Stimulated activated CD8-positive, alpha-beta memory T cell treated with anti-CD3 and anti-CD28 coated beads, Interleukin-4, amount 100 ng/mL, for 1 hour (primary cell): ENCODE results near the gene SPA17.

Source experiments
- DNase-seq, 2 donors: peaks; one replicate each; pipeline ENCODE4 v3.0.0-alpha.2; 2020; ENCODE audit warnings: low read depth in 2 of 2, low spot score in 1 of 2

The SPA17 gene

DNA sequence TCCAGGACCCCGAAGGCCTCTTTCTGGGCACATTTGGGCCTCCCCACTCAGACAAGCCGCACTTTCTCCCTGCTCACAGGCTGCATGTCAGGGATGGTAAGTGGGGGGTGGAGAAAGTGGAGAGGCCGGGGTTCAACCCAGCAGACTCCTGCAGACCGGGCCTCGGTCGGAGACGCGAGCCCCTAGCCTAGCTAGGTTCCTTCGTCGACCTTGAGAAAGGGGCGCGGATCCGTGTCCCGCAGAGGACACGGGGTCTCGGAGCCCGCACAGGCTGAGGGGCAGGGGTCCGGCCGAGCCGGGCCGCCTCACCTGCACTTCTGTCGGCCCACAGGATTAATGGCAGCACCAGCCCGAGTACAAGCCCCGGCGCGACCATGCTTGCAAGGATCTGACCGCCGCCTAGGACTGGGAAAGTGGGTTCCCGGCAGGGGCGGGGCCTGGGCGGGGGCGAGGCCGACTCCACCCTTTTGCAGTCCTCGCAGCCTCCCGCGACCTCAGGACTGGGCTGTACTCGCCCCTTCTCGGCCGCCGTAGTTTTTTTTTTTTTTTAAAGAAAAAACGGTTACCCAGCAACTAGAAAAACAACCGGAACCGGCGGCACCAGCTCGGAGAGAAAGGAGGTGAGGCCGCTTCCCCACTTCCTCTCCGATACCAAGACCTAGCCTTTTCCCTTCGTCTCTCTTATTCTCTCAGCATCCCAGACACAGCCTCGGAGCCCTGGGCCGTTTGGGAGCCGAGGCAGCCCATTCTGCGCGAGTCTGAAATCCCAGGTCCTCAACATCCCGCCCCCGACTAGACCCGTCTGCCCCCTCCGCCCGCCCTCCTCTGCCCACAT lies at the start of gene SPA17, which contains the start of gene SIAE:
Gene SPA17 (plus strand): TSS at position 572 of the 835 bp plus-strand sequence. CDS start 1,361 bp downstream, outside the sequence.
Gene SIAE (minus strand): TSS at position 407 of the 835 bp plus-strand sequence. CDS start 31 bp downstream, at position 376.
- DNase-seq = peak; percentile 53 to 70

DNA sequence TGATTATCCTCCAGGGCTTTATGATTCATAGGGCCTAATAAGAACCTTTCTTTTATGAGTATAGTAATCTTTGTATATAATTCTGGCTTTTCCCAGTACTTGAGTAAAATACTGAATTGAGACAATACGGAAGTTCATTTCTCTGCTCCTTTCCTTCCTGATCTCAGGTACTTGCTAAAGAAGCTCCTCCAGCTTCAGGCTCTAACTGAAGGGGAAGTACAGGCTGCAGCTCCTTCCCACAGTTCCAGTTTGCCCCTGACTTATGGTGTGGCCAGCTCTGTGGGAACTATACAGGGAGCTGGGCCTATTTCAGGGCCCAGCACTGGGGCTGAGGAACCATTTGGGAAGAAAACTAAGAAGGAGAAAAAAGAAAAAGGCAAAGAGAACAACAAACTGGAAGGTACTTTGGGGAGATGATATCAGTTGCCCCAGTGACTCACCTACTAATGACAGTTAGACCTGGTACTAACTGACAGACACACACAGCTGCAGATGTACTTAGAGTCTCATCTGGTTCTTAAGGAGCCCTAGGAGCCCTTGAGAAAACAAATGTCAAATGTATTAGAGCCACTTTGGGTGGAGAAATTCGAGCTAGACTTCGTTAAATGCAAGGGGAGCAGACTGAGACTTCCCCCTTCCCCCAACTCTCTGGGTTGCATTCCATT lies 48.1 kb upstream of the SPA17 start:
- DNase-seq = no peak

DNA sequence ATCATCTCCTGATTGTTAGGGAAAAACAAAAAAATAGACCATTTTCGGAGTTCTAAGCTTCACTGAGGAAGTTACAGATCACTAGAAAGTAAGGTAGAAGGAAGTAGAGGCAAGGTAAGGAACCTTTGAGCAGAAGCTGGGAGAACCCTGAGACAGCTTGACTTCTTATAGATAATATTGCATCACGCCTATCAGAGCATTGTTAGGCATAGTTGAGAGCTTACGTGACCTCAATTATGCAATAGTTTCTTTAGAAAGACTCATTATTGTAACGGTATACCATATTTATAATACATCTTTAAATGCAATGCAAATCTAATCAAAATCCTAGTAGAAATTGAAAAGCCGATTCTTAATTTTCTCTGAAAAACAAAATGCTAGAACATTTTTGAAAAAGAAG lies 46.2 kb upstream of the SPA17 start:
- DNase-seq = no peak

DNA sequence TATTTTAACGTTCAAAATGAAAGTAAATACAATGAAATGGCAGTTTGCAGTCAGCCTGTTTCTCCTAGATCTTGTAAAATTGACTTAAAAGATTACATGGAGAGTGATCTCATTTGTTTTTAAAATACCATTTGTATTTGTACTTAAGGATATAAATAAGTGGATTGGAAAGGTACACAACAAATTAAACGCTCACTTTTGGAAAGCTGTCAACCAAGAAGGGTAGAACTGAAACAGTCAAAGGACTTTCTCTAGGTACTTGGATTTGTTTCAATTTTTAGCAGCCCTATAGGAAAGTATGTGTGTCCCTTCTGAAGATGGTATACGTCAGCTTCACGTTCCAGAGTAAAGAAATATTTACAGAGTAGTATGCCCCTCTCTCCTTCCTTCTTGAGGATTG lies 43.7 kb upstream of the SPA17 start:
- DNase-seq = no peak

DNA sequence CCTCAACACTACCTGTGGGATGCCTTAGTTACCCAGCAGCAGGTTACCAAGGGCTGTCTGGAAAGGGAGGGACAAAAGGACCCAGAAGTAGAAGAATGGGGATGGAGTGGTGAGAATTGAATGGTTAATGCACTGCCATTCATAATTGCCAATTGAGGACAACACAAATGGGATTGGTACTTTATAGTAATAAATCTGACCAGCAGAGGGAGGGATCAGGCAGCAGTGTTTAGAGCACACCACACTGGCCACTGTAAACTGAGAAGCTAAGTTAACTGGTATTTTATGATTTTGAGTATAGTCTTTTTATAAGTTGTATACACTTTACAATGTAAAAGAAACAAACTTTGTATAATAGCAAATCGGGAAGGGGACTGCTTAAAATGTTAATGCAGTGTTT lies 40.3 kb upstream of the SPA17 start:
- no peak for DNase-seq

DNA sequence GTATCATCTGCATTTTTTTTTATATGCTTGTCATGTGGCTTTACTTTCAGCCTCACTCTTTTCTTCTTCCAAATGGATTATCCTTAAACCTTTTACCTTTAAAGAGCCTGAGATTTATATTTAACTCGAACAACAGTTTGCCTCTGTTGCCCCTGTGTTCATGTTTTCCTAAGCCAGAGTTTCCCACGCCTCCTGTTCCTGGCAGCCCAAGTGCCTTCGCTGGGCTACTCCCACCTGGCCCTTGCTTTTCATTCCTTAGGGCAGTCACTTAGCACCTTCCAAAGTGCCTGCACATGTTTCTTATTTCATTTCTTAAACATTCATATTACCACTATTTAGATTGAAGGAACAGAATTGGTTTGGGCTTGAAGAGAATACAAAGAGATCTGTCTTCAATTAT lies 37.8 kb upstream of the SPA17 start:
- DNase-seq = no peak

DNA sequence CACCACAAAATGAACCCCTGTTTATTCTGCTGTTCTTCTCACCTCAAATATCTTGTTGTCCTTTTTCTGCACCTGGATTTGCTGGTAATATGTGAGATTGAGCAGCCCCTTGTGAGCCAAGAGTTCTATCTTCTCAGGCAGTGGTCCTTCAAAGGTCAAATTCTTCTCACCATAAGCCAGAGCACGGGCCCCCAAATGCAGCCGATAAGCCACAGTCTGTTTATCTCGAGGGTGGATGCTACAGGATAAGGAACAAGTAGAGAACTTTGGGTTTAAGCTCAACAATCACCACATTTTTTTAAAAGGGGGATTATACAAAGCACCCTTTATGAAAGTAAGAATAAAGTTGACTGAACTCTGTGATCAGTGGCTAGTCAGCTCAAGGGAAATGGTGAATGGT lies 35.2 kb upstream of the SPA17 start:
- DNase-seq = no peak

DNA sequence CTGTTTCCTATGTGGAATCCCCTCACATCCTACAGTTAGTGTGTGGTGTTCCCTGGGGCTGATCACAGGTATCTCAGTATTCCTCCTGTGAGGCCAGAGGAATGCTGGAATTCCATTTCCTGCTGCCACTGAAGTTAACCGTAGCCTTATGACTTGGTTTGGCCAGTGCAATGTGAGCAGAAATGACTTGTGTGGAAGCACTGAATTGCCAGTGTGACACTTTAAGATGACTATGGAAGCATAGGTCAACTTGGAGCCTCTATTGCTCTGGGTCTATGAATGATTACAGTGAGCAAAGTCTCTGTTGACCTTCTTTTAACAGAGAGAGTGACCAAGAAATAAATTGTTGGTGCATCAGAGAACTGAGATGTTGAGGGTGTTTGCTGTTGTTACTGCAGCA lies 34.5 kb upstream of the SPA17 start:
- no peak for DNase-seq

DNA sequence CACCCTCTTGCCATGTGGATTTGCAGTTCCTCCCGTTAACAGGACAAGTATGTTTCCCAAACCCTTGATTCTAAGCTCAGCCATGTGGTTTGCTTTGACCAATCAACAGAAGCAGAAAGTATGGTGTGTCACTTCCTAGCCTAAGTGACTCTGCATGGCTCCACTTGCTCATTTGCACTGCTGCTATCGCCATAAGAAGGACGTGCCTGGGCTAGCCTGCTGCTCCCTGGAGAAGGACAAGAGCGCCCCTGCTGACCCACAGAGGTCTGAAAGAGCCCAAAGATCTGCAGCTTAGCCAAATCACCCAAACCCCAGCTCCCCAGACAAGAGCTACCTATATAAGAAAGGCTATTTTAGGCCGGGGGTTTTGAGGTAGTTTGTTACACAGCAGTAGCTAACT lies 33.0 kb upstream of the SPA17 start:
- DNase-seq = no peak

DNA sequence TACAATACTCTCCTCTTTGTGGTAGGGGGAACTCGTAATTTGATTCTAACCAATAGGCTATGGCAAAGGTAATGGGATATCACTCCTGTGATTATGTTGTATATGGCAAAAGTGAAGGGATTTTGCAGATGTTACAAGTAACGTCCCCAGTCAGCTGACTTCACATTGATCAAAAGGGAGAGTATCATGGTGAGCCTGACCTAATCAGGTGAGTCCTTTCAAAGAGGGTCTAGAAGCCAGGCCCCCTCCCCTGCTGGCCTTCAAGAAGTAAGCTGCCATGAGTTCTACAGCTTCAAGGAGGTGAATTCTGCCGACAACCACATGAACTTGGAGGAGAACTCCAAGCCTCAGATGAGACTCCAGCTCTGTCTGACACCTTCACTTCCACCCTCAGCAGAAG lies 31.1 kb upstream of the SPA17 start:
- no peak for DNase-seq

DNA sequence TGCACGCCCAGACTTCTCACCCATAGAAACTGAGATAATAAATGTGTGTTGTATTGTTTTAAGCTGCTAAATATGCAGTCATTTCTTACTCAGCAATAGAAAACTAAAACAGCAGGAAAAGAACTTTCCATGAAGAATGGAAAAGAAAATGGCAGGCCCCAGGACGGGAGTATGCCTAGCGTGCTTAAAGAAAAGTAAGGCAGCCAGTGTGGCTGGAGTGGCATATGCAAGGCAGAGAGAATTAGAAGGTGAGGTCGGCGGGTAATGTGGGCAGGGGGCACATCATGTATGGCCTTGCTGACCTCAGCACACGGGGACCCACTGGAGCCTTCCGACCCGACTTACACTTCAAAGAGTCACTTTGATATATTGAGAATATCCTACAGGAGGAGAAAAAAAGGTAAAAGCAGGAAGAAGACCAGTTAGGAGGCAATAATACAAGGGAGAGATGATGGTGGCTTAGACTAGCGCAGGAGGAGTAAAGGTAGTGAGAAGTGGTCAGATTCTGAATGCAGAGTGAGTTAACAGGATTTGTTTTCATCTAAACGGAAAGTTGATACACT lies 30.6 kb upstream of the SPA17 start:
- no peak for DNase-seq

DNA sequence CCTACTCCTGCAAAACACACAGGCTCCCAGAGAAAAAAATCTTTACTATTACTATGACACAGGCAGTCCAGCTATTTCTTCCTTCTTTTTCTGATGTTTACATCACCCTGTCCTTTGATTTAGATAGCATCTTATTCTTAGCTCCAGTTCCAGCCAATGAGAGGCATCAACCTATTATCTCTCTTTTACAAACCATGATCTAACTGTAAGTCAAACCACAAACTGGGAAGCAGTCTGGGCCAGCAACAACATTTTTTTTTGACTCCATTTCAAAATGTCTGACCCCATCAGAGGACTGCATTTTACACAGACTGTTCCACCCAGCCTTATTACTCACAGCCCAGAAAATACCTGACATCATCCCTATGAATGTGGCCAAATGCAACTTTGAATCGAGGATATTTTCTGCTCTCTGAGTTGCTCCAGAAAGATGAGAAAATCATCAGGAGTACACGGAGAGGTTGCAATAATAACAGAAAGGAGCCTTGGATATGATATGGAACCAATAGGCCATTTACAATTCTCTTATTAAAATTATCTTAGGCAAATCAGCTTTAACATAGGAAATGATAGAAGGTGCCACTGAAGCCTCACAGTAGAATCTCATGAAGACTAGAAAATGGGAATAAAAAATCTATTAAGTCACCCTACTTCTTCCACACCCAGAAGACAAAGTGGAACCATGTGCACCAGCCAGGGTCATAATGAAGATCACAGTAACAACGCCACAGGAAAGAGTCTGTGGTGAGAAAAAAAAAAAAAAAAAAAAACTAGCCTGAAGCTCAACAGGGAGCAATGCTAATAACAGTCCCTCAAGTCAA lies 29.9 kb upstream of the SPA17 start:
- no peak for DNase-seq

DNA sequence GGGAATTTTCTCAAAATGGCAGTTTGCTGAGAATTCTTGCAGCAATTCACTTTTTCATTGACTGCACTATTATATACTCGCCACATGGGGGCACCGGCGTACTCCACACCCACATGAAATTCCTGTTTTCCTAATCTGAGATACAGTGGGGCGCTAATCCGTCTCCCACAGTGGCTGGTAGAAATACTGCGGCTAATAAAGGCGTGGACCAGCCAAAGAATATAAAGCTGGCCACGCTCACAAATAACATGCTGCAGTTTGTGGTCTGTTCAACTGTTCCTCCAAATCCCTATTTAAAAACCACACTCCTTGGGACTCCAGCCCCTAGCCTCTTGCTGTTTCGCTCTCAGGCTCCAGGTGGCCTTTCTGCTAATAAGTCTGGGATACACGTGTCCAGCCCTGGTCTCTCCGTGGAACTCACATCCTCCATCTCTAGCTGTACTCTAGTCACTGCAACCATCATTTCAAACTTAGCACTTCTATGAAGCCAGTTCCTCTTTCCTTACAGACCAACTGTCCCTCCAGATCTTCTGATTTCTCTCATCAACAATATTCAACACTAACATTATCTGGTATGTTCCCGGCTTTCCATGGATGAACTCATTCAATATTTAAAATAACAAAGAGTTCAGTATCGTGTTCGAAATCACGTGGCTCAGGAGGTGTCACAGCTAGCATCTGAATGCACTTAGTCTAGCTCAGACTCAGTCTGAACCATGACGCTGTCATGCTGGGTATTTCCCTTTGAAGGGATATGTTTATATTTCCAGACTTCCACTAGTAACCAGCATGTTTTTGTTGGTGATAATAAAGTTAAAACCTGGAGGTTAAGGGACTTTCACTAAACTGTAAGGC lies 29.1 kb upstream of the SPA17 start:
- no peak for DNase-seq

DNA sequence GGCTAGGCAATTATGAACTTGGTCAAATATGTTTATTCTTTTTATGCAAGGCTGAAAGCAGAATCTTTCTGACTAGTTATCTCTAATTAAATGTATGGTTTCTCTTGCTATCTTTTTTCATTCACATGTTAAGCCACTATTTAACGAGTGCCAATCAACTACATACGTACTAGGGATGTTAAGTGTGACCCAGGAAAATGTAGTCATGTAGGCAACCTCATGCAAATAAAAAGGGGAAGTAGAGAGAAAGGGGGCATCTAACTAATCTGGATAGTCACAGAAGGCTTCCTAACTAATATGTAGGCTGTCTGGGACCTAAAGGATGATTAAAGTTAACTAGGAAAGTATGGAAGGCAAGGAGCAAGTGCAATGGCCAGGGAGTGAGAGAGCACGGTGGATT lies 27.6 kb upstream of the SPA17 start:
- DNase-seq = no peak

DNA sequence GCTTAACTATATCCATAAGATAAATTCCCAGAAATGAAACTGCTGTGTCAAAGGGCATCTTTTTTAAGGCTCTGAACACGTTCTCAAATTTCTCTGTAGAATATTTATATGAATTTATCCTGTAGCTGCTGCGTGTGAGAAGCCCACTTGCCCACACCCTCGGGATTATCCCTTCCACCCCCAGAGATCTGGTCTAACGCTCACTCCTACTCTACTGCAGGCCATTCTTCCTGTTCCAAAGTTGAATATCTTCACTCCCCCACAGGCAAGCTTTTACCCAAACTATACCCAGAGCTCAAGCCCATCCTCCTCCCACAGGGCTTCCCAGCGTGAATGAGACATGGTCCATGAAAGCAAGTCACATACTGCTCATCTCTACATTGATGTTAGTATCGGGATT lies 25.1 kb upstream of the SPA17 start:
- DNase-seq = no peak

DNA sequence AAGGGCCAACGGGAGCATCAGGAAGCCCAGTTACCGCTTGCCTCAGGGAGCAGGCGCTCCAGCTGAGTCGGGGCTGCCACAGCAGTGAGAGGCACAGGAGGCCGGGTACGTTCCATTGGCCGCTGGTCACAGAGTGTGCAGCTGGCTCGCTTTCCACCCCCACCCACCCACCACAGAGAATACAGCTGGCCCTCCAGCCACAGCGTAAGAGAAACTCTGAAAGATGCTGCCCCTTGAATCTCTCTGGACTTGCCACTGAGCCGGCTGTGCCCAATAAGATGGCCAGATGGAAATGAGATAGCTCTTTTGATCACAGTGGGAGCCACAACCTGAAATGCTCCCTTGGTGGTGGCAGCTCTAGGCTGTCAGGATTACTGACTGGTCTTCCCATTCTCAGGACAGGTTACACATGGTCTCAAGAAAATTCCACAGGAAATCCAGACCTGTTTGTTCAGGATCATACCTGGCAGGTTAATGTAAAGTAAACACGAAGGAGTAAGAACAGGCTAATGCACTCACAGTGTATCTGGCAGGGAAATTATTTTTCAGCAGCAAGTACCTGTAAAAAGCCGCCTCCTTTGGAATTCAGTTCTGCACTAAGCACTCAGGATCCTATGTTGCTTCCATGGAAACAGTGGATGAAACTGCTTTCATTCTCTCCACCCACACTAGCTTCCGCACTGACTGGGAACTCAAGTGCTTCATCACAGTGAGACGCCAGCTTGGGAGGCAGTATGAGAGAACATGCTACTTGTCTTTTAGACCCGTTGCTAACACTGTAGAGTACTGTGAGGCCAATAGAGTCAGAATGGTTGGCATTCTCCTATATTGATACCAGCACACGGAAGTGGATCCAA lies 16.7 kb upstream of the SPA17 start:
- DNase-seq = no peak

DNA sequence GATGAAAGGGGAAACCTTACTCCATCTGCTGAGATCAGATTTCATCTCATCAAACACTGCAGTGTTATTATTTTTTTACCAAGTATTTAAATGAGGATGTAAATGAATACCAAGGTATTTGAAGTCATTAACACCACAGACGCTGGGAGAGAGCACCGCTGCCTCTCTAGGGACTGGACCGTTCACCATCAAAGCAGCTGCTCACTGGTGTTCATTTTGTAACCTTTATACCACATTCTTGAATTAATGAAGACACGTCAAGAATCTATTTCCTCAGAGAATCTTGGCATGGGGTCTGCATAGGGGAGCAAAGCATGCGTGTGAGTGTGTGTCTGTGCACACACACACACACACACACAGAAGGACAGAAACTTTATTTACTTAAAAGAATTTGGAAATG lies 15.8 kb upstream of the SPA17 start:
- no peak for DNase-seq

DNA sequence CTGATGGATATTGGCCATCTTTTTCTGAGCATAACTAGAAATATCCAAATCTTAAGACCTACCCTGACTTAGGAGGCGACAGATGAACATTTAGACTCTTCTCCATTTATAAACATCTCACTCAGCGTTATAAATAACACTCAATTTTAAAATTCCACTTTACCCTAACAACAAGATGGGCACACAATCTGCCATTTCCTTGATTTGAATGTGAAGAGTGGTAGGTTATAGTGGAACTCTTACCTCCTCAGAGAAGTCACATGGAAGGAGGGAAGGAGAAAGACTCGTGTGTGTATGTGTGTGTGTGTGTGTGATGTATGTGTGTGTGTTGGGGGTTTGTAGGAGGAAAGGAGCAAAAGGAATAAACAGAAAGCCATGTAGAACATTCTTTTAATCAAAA lies 15.2 kb upstream of the SPA17 start:
- DNase-seq = no peak

DNA sequence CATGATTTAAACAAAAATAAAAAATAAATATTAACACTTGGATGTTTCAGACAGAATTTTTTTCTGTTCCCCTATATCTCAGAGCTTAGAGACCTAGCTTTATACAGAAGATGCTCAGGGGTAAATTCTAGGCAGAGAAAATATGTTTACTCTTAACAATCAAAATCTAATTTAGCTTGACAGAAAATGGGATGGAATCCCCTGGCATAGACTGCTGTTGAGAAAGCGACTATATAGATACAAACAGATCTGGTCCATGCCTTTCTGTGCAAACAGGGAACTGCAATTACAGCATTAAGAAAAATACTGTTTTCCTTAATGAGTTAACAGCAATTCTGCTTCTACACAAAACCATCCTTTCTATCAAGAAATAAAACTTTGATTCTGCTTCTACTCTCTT lies 14.7 kb upstream of the SPA17 start:
- DNase-seq = no peak

DNA sequence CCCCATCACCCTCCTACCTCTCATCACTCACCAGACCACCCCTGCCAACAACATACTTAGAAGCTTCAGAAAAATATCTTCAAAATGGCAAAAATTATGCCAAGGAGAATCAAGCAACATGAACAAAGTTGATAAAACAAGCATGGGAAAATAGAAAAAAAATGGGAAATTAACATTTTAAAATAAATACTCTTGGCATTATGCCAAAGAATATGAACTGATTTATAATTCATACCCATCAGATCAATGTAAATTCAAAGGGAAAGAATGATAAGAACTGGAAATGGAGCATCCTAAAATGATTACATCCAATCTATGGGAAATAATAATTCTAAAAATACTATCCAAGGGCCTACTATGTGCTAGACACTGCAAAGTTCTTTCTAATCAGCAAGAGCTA lies 12.2 kb upstream of the SPA17 start:
- no peak for DNase-seq
